ENCODE data around the gene ISCA1.

Gene ISCA1

GRCh38 chr9:86286278-86286677, 3.9 kb upstream of the ISCA1 start:
- DNase-seq (ENCODE audit: low read depth in 1 of 2, low spot score in 1 of 2) = no peak

GRCh38 chr9:86285261-86285660, 2.9 kb upstream of the ISCA1 start:
- DNase-seq (ENCODE audit: low read depth in 1 of 2, low spot score in 1 of 2) = no peak

GRCh38 chr9:86282979-86283535, 719 bp upstream of the ISCA1 start:
- no peak for DNase-seq (ENCODE audit: low read depth in 1 of 2, low spot score in 1 of 2)

- DNase-seq (ENCODE audit: low read depth in 1 of 2, low spot score in 1 of 2) = no peak
Measured at GRCh38 chr9:86281593-86282076, 703 bp downstream of the ISCA1 start.

- no peak for DNase-seq (ENCODE audit: low read depth in 1 of 2, low spot score in 1 of 2)
Measured at GRCh38 chr9:86280580-86280979, 1.8 kb downstream of the ISCA1 start.

GRCh38 chr9:86279839-86280238, 2.5 kb downstream of the ISCA1 start:
- DNase-seq (ENCODE audit: low read depth in 1 of 2, low spot score in 1 of 2) = no peak

- DNase-seq (ENCODE audit: low read depth in 1 of 2, low spot score in 1 of 2) = no peak
Measured at GRCh38 chr9:86277072-86277471, 5.3 kb downstream of the ISCA1 start.

GRCh38 chr9:86275962-86276361, 6.4 kb downstream of the ISCA1 start:
- DNase-seq (ENCODE audit: low read depth in 1 of 2, low spot score in 1 of 2) = no peak

GRCh38 chr9:86274821-86275643, 7.3 kb downstream of the ISCA1 start:
- no peak for DNase-seq (ENCODE audit: low read depth in 1 of 2, low spot score in 1 of 2)

- no peak for DNase-seq (ENCODE audit: low read depth in 1 of 2, low spot score in 1 of 2)
Measured at GRCh38 chr9:86272221-86272620, 10.1 kb downstream of the ISCA1 start.

GRCh38 chr9:86263876-86264275, 18.5 kb downstream of the ISCA1 start:
- no peak for DNase-seq (ENCODE audit: low read depth in 1 of 2, low spot score in 1 of 2)

GRCh38 chr9:86262492-86262891, 19.8 kb downstream of the ISCA1 start:
- no peak for DNase-seq (ENCODE audit: low read depth in 1 of 2, low spot score in 1 of 2)

- no peak for DNase-seq (ENCODE audit: low read depth in 1 of 2, low spot score in 1 of 2)
Measured at GRCh38 chr9:86259557-86259956, 22.8 kb downstream of the ISCA1 start, which contains the start of gene C9orf153. Gene C9orf153 (minus strand): TSS chr9:86259657. CDS start chr9:86229603, 30,054 bp downstream.

- DNase-seq (ENCODE audit: low read depth in 1 of 2, low spot score in 1 of 2) = no peak
Measured at GRCh38 chr9:86257391-86257790, 24.9 kb downstream of the ISCA1 start.

GRCh38 chr9:86256653-86257052, 25.7 kb downstream of the ISCA1 start:
- no peak for DNase-seq (ENCODE audit: low read depth in 1 of 2, low spot score in 1 of 2)

- DNase-seq (ENCODE audit: low read depth in 1 of 2, low spot score in 1 of 2) = no peak
Measured at GRCh38 chr9:86253577-86253976, 28.8 kb downstream of the ISCA1 start.

- DNase-seq (ENCODE audit: low read depth in 1 of 2, low spot score in 1 of 2) = no peak
Measured at GRCh38 chr9:86252870-86253269, 29.5 kb downstream of the ISCA1 start.

GRCh38 chr9:86250123-86250522, 32.2 kb downstream of the ISCA1 start:
- no peak for DNase-seq (ENCODE audit: low read depth in 1 of 2, low spot score in 1 of 2)

GRCh38 chr9:86248746-86249145, 33.6 kb downstream of the ISCA1 start:
- no peak for DNase-seq (ENCODE audit: low read depth in 1 of 2, low spot score in 1 of 2)

- no peak for DNase-seq (ENCODE audit: low read depth in 1 of 2, low spot score in 1 of 2)
Measured at GRCh38 chr9:86246752-86247161, 35.6 kb downstream of the ISCA1 start.

- DNase-seq (ENCODE audit: low read depth in 1 of 2, low spot score in 1 of 2) = no peak
Measured at GRCh38 chr9:86242071-86242470, 40.3 kb downstream of the ISCA1 start.

- no peak for DNase-seq (ENCODE audit: low read depth in 1 of 2, low spot score in 1 of 2)
Measured at GRCh38 chr9:86241216-86241615, 41.1 kb downstream of the ISCA1 start.

Measured in activated T-helper 1 cell treated with anti-CD3 and anti-CD28 coated beads, Interleukin-2, amount 50 U/mL, for 16 hours (primary cell).